Measurements from ENCODE around the gene MND1.
A peak's percentile ranks its signal among the peaks of the same experiment; 100 is the strongest.

Gene MND1

DNA sequence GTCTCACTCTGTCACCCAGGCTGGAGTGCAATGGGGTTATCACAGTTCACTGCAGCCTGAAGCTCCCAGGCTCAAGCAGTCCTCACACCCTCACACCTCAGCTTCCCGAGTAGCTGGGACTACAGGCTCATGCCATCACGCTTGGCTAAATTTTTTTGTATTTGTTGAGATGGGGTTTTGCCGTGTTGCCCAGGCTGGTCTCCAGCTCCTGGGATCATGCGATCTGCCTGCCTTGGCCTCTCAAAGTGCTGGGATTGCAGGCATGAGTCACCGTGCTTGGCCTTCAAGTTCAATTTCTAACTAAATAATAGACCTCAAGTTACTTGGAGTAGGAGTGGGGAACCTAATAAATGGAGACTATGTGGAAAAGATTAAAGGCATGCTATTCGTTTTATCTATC lies 48.9 kb downstream of the MND1 start:
- no peaks in the 10 kb centered on the region for H3K27me3 ChIP-seq (ENCODE audit: insufficient read depth, low read length)
- no peak overlapping the region for H3K9ac ChIP-seq (ENCODE audit: low read length)
- H3K79me2 ChIP-seq (ENCODE audit: insufficient read depth, low read length), result no peaks in the 10 kb centered on the region
- no peak overlapping the region for H3K4me3 ChIP-seq (ENCODE audit: low read depth, low read length, poor library complexity, severe bottlenecking)
- H3K27ac ChIP-seq (ENCODE audit: low read depth, low read length, poor library complexity, severe bottlenecking), result no peak overlapping the region
- H2AFZ ChIP-seq (ENCODE audit: low read length), result no peak overlapping the region
- H4K20me1 ChIP-seq (ENCODE audit: insufficient read depth, low read length), result no peaks in the 10 kb centered on the region
- peaks cover 47% of the 10 kb centered on the region for H3K36me3 ChIP-seq (ENCODE audit: insufficient read depth, low read length)
- no peaks in the 10 kb centered on the region for H3K9me2 ChIP-seq (ENCODE audit: low read depth, low read length)
- H3K4me1 ChIP-seq (ENCODE audit: insufficient read depth, low read length, severe bottlenecking), result peaks cover 15% of the 10 kb centered on the region
- H3K9me3 ChIP-seq (ENCODE audit: low read length), result no peaks in the 10 kb centered on the region
- no peak for TF ChIP-seq EZH2 (IDR thresholded peaks at IDR 0.05; ENCODE audit: borderline replicate concordance, low read length)
- TF ChIP-seq CTCF (IDR thresholded peaks at IDR 0.05; ENCODE audit: low read length), result no peak
- no peak overlapping the region for H3K4me2 ChIP-seq (ENCODE audit: low read length)
- H3F3A ChIP-seq (ENCODE audit: insufficient read depth, low read length), result no peaks in the 10 kb centered on the region

GRCh38 chr4:153394945-153395344 lies 50.5 kb downstream of the MND1 start:
- H3K4me3 ChIP-seq (ENCODE audit: low read depth, low read length, poor library complexity, severe bottlenecking), result no peak overlapping the region
- peaks cover 56% of the 10 kb centered on the region for H3K36me3 ChIP-seq (ENCODE audit: insufficient read depth, low read length)
- H3F3A ChIP-seq (ENCODE audit: insufficient read depth, low read length), result no peaks in the 10 kb centered on the region
- H4K20me1 ChIP-seq (ENCODE audit: insufficient read depth, low read length), result no peaks in the 10 kb centered on the region
- no peaks in the 10 kb centered on the region for H3K9me2 ChIP-seq (ENCODE audit: low read depth, low read length)
- no peak overlapping the region for H3K9ac ChIP-seq (ENCODE audit: low read length)
- no peak overlapping the region for H2AFZ ChIP-seq (ENCODE audit: low read length)
- H3K4me1 ChIP-seq (ENCODE audit: insufficient read depth, low read length, severe bottlenecking), result peaks cover 25% of the 10 kb centered on the region
- H3K4me2 ChIP-seq (ENCODE audit: low read length), result no peak overlapping the region
- H3K27me3 ChIP-seq (ENCODE audit: insufficient read depth, low read length), result no peaks in the 10 kb centered on the region
- H3K27ac ChIP-seq (ENCODE audit: low read depth, low read length, poor library complexity, severe bottlenecking), result peak overlapping the region; percentile 12
- no peak for TF ChIP-seq EZH2 (IDR thresholded peaks at IDR 0.05; ENCODE audit: borderline replicate concordance, low read length)
- TF ChIP-seq CTCF (IDR thresholded peaks at IDR 0.05; ENCODE audit: low read length), result no peak
- no peaks in the 10 kb centered on the region for H3K79me2 ChIP-seq (ENCODE audit: insufficient read depth, low read length)
- no peaks in the 10 kb centered on the region for H3K9me3 ChIP-seq (ENCODE audit: low read length)

DNA sequence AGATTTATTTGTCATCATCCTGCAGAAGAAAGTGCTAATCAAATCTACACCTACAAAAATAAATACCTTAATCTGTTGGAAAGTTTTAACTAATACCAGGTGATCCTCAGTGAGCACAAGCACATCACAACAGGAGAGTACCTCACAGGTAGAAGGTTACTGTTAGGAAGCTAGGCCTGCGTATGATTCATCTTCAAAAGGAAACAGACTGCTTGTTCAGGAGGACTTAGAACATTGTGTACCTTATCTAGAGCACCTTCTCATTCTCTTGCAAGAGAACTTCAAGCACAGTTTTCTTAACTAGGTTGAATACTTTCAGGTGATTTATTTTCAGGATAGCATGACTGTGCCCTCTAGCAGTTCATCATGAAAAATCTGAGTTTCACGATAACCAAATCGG lies 54.2 kb downstream of the MND1 start:
- TF ChIP-seq EZH2 (IDR thresholded peaks at IDR 0.05; ENCODE audit: borderline replicate concordance, low read length) (no peak), CTCF (IDR thresholded peaks at IDR 0.05; ENCODE audit: low read length) (no peak)
- Histone ChIP-seq H3K27ac (ENCODE audit: low read depth, low read length, poor library complexity, severe bottlenecking) (peak overlapping the region; percentile 61), H2AFZ (ENCODE audit: low read length) (no peak overlapping the region), H3K4me2 (ENCODE audit: low read length) (no peak overlapping the region), H3K4me1 (ENCODE audit: insufficient read depth, low read length, severe bottlenecking) (peaks cover 33% of the 10 kb centered on the region), H4K20me1 (ENCODE audit: insufficient read depth, low read length) (no peaks in the 10 kb centered on the region), H3K9me2 (ENCODE audit: low read depth, low read length) (no peaks in the 10 kb centered on the region), H3K4me3 (ENCODE audit: low read depth, low read length, poor library complexity, severe bottlenecking) (no peak overlapping the region), H3K36me3 (ENCODE audit: insufficient read depth, low read length) (peaks cover 76% of the 10 kb centered on the region), H3K27me3 (ENCODE audit: insufficient read depth, low read length) (no peaks in the 10 kb centered on the region), H3K9me3 (ENCODE audit: low read length) (0 out of 2 replicates have a peak, but pooled peaks cover 8% of the 10 kb centered on the region), H3K79me2 (ENCODE audit: insufficient read depth, low read length) (no peaks in the 10 kb centered on the region), H3K9ac (ENCODE audit: low read length) (no peak overlapping the region), H3F3A (ENCODE audit: insufficient read depth, low read length) (no peaks in the 10 kb centered on the region)
